Loucy (cell line): ENCODE results near the gene SKP2.
"Not testable (repeated sequence)": the region's sequence is repeated elsewhere in the genome, so short reads cannot be mapped to it uniquely, and the experiment has no call there.

Experiments
- H2AFZ ChIP-seq: fragments of 200-600 bp; sonication (generic); 2 replicates; pipeline ENCODE4 v1.6.0; 2016; ENCODE audit warnings: antibody characterized with exemption, mild to moderate bottlenecking, low read length, moderate library complexity
- H3F3A ChIP-seq: fragments of 200-600 bp; 2 replicates; pipeline ENCODE4 v1.6.0; 2016; ENCODE audit warnings: antibody characterized with exemption, low read depth, mild to moderate bottlenecking
- H3K27me3 ChIP-seq: fragments of 200-600 bp; sonication (generic); 2 replicates; pipeline ENCODE4 v1.6.1; 2014; ENCODE audit warnings: low read length, mild to moderate bottlenecking; ENCODE audit not compliant: insufficient read depth, poor library complexity, severe bottlenecking
- H3K36me3 ChIP-seq: fragments of 200-600 bp; sonication (generic); 2 replicates; pipeline ENCODE4 v1.6.1; 2016; ENCODE audit warnings: low read length; ENCODE audit not compliant: insufficient read depth
- H3K4me1 ChIP-seq: fragments of 200-600 bp; sonication (generic); 2 replicates; pipeline ENCODE4 v1.5.1; 2014; ENCODE audit warnings: low read length, mild to moderate bottlenecking; ENCODE audit not compliant: insufficient read depth, poor library complexity, severe bottlenecking
- H3K4me2 ChIP-seq: fragments of 200-600 bp; sonication (generic); 2 replicates; pipeline ENCODE4 v1.6.0; 2014; ENCODE audit warnings: antibody characterized with exemption, low read length, low read depth, mild to moderate bottlenecking; ENCODE audit not compliant: poor library complexity, severe bottlenecking
- H3K4me3 ChIP-seq: fragments of 200-600 bp; sonication (generic); 2 replicates; pipeline ENCODE4 v1.5.1; 2014; ENCODE audit warnings: low read length, mild to moderate bottlenecking, mixed read lengths; ENCODE audit not compliant: poor library complexity, severe bottlenecking
- H3K79me2 ChIP-seq: fragments of 200-600 bp; sonication (generic); 2 replicates; pipeline ENCODE4 v1.6.1; 2014; ENCODE audit warnings: low read length; ENCODE audit not compliant: insufficient read depth
- H3K9ac ChIP-seq: fragments of 200-600 bp; sonication (generic); 2 replicates; pipeline ENCODE4 v1.6.0; 2014; ENCODE audit warnings: mild to moderate bottlenecking, low read depth, low read length, moderate library complexity; ENCODE audit not compliant: poor library complexity, severe bottlenecking
- H3K9me2 ChIP-seq: fragments of 200-600 bp; sonication (generic); replicated peaks from 2 replicates; pipeline ENCODE4 v1.6.1; 2016; ENCODE audit warnings: low read depth, low read length, mixed read lengths
- H3K9me3 ChIP-seq: fragments of 200-600 bp; sonication (generic); 2 replicates; pipeline ENCODE4 v1.6.1; 2014; ENCODE audit warnings: mild to moderate bottlenecking, antibody characterized with exemption, low read length, low read depth; ENCODE audit not compliant: insufficient read depth
- H4K20me1 ChIP-seq: fragments of 200-600 bp; sonication (generic); 2 replicates; pipeline ENCODE4 v1.6.0; 2014; ENCODE audit warnings: antibody characterized with exemption, low read length, mild to moderate bottlenecking; ENCODE audit not compliant: insufficient read depth, poor library complexity, severe bottlenecking
- CTCF ChIP-seq: fragments of 200-600 bp; sonication (generic); conservative IDR thresholded peaks from 2 replicates; pipeline ENCODE4 v1.5.1; 2014; ENCODE audit warnings: mild to moderate bottlenecking, antibody characterized with exemption, low read length
- EZH2phosphoT487 ChIP-seq: fragments of 200-600 bp; IDR thresholded peaks from 2 replicates; pipeline ENCODE4 v1.6.1; 2018; ENCODE audit warnings: antibody characterized with exemption, mild to moderate bottlenecking, moderate library complexity, borderline replicate concordance

Gene SKP2

DNA sequence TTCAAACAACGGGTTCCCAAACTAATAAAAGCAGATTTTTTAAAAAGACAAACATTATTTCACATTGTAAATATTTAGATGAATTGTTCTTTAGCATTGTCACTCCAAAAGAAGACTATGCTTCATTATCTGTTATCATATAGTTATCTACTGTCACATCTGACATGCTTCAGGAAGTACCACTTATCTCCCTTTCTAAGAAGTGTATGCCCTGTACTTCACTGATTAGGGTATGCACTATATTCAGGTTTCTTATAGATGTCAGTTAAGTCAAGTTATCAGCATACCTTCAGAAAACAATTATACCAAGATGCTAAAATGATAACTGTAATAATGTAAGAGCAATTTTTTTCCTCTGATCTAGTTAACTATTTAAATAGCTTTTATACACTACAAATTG, 40.7 kb upstream of the SKP2 start:
- H2AFZ ChIP-seq: no peak overlapping the region
- H3K9me3 ChIP-seq: no peaks in the 10 kb centered on the region
- no peaks in the 10 kb centered on the region for H3K79me2 ChIP-seq
- no peaks in the 10 kb centered on the region for H3K9me2 ChIP-seq
- TF ChIP-seq CTCF (no peak), EZH2phosphoT487 (no peak)
- H3K4me2 ChIP-seq: peak overlapping the region; percentile 10
- H3K4me1 ChIP-seq: peaks cover 15% of the 10 kb centered on the region
- peaks cover 14% of the 10 kb centered on the region; the same call in 1 of the 2 replicates for H3K36me3 ChIP-seq
- H3K27me3 ChIP-seq: no peaks in the 10 kb centered on the region
- no peak overlapping the region for H3K4me3 ChIP-seq
- H3F3A ChIP-seq: no peaks in the 10 kb centered on the region
- H3K9ac ChIP-seq: no peak overlapping the region
- no peaks in the 10 kb centered on the region for H4K20me1 ChIP-seq

GRCh38 chr5:36125868-36126267, 26.0 kb upstream of the SKP2 start:
- Histone ChIP-seq H3K36me3 (0 out of 2 replicates have a peak, but pooled peaks cover 6% of the 10 kb centered on the region), H3K9me3 (peaks cover 10% of the 10 kb centered on the region; the same call in 1 of the 2 replicates), H3K4me1 (no peaks in the 10 kb centered on the region), H3K4me3 (no peak overlapping the region), H2AFZ (no peak overlapping the region), H3K4me2 (no peak overlapping the region), H3K79me2 (no peaks in the 10 kb centered on the region), H3F3A (no peaks in the 10 kb centered on the region), H4K20me1 (no peaks in the 10 kb centered on the region), H3K27me3 (no peaks in the 10 kb centered on the region), H3K9ac (no peak overlapping the region), H3K9me2 (no peaks in the 10 kb centered on the region)
- no peak for TF ChIP-seq EZH2phosphoT487
- TF ChIP-seq CTCF: no peak

DNA sequence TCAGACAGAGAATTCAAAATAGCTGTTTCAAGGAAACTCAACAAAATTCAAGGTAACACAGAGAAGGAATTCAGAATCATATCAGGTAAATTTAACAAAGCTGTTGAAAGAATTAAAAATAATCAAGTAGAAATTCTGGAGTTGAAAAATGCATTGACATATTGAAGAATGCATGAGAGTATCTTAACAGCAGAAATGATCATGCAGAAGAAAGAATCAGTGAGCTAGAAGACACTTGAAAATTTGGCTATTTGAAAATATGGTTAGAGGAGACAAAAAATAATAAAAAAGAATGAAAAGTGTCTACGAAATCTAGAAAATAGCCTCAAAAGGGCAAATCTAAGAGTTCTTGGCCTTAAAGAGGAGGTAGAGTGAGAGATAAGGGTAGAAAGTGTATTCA, 23.1 kb upstream of the SKP2 start:
- Histone ChIP-seq H3K4me3 (no peak overlapping the region), H3K27me3 (no peaks in the 10 kb centered on the region), H2AFZ (no peak overlapping the region), H4K20me1 (no peaks in the 10 kb centered on the region), H3K4me2 (no peak overlapping the region), H3K4me1 (no peaks in the 10 kb centered on the region), H3K9ac (no peak overlapping the region), H3K9me2 (no peaks in the 10 kb centered on the region), H3K36me3 (no peaks in the 10 kb centered on the region), H3K9me3 (peaks cover 10% of the 10 kb centered on the region; the same call in 1 of the 2 replicates), H3F3A (no peaks in the 10 kb centered on the region), H3K79me2 (no peaks in the 10 kb centered on the region)
- no peak for TF ChIP-seq CTCF
- no peak for TF ChIP-seq EZH2phosphoT487

GRCh38 chr5:36129666-36130065, 22.2 kb upstream of the SKP2 start:
- H3K27me3 ChIP-seq, H3K4me3 ChIP-seq, H3K9me2 ChIP-seq, H3K4me2 ChIP-seq, H3K4me1 ChIP-seq, H4K20me1 ChIP-seq, H3K79me2 ChIP-seq, H3K36me3 ChIP-seq, H3K9ac ChIP-seq, H3F3A ChIP-seq, H2AFZ ChIP-seq: not testable (repeated sequence)
- H3K9me3 ChIP-seq: peaks cover 10% of the 10 kb centered on the region; the same call in 1 of the 2 replicates

DNA sequence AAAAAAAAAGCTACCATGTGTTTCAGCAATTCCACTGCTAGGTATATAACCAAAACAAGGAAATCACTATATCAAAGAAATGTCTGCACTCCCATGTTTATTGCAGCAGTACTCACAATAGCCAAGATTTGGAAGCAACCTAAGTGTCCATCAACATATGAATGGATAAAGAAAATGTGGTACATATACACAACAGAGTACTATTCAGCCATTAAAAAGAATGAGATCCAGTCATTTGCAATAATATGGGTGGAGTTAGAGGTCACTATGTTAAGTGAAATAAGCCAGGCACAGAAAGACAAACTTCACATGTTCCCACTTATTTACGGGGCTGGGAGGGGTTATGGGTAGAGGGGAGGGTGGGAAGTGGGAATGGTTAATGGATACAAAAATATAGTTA, 18.9 kb upstream of the SKP2 start:
- not testable (repeated sequence) for H3K27me3 ChIP-seq, H3F3A ChIP-seq, H2AFZ ChIP-seq, H3K9me2 ChIP-seq, H3K9me3 ChIP-seq, H3K79me2 ChIP-seq, H3K4me1 ChIP-seq, H3K4me2 ChIP-seq, H3K9ac ChIP-seq, H3K36me3 ChIP-seq, H4K20me1 ChIP-seq, H3K4me3 ChIP-seq
